ENCODE measurements around the gene KIAA1210.
A peak's percentile ranks its signal among the peaks of the same experiment; 100 is the strongest.

The KIAA1210 gene

DNA sequence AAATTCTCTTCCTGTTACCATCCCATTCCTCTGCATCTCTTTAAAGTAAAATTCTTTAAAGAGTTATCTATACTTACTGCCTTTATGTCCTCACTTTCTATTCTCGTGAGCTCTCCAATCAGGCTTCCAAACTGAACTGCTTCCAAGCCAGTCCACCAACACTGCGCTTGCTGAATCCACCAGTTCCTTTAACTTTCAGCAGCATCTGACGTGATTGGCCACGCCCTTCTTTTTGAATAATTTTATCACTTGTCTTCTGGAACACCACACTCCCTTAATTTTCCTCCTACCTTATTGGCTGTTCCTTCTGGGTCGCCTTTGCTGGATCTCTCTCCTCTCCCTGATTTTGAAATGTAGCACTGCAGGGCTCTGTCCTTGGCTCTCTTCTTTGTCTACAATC is at the start of gene KIAA1210:
TSS of gene KIAA1210 (minus strand) at position 163 of the 400 bp plus-strand sequence. CDS start 4,170 bp downstream, outside the sequence.
- DNase-seq (ENCODE audit: low read depth in 2 of 2): no peak

DNA sequence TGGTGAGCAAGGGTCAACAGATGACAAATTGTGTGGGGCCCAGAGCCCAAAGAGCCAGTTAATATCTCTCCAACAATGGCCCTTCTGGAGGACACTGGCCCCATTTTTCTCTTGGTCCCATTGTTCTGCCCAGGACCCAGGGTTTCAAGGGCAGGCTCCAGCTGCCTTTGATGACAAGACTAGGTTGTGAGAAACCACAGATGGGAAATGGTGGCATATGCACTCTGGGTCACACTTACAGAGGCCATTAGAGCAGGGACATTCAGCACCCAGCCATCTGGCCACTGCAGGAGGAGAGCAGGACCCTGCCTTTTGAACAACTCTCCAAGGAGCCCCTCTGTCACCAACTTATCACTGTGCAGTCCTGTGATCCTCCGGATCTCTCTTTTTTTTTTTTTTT is 49.7 kb upstream of the KIAA1210 start:
- DNase-seq (ENCODE audit: low read depth in 2 of 2): no peak

DNA sequence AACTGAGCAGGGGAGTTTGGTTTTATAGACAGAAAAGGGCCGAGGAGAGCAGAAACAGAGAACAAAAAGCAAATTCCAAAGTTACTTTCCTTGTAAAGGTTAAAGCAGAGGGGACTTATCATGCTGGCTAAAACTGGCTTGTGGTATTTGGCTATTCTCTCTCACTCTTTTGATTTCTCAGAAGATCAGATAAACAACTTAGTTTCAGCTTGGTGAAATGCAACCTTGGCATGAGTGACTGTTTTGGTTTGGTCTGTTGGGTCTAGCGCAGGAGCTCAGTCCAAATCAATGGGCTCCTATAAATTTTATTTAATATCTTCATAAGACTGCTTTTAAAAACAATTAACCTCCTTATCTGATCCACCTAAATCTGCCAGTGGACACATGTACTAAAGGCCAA is 47.3 kb upstream of the KIAA1210 start:
- no peak for DNase-seq (ENCODE audit: low read depth in 2 of 2)

DNA sequence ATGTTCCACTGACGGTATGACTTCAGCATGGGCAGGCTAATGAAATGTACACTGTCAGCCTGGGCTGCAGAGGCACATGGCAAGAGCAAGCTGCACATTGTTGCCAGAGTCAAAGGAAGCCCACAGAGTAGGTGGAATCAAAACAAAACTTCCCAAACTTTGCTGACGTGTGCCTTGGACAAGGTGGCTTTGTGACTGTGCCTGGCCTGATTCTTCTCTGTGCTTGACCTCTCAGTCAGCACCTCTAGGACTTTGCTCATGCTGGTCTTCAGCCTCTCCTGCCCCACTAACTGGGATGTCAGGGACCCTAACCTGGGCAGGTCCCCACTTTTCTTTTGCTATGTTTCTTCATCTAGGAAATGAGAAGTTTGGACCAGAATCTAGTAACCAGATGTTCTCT is 40.5 kb upstream of the KIAA1210 start:
- no peak for DNase-seq (ENCODE audit: low read depth in 2 of 2)

DNA sequence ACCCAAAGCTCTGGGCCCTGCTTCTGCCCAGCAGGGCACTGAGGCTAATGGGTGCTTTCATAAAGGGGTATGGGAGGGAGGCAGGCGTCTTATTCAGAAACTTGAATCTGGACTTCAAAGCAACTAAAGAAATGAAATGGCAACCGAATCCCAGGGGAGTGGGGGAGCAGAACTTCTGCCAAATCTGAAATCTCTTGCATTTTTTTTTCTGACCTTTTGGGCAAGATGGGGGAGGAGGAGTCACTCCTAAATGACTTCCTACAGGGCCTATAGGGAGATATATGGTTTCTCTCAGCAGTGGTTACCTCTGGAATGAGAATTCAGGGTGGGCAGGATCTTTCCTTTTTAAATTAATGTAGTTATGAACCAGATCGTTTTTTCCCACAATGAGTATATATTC is 30.6 kb upstream of the KIAA1210 start:
- DNase-seq (ENCODE audit: low read depth in 2 of 2): no peak

DNA sequence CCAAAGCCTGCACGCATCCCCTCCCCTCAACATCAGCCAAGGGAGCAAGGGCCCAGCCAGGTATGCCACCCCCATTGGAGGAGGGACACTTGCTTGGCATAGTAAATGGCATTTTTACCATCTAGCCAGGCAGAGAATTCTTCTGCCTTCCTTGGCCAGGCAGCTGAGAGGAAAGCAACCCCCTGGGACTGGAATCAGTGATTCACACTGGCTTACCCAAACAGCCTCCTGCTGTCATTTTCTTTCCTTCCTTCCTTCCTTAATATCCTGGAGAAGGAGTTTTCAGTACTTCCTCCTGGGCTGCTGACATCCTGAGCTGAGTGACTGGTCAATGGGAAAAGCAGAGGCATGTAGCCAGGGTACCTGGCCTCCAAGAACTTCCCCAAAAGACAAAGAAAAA is 28.6 kb upstream of the KIAA1210 start:
- DNase-seq (ENCODE audit: low read depth in 2 of 2): no peak

DNA sequence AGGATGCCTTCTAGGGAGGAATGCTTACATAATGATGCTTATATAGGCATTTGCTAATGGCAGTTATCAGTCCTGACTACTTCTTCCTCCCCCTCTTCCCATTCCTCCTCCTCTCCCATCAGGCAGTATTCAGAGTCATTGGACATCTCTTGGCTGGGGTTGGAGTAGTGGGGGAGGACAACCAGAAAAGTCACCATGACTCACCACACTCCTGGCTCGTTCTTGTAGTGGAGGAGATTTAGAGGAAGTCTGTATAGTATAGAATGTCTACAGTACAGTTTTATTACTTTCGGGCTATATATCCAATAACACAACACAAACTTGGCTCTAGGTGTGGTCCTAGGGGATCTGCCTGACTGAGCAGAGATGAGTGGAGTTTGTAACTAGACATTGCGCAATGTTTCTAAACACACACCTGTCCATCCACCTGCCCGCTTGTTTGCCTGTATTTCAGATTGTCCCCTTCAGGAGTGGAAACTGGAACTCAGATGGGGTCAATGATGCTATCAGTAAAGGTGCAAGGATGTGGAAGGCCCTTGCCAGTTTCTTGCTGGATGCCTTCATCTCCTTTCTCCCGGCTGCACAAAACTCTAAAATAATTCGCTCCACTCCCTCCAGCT is 27.9 kb upstream of the KIAA1210 start:
- DNase-seq (ENCODE audit: low read depth in 2 of 2): no peak

DNA sequence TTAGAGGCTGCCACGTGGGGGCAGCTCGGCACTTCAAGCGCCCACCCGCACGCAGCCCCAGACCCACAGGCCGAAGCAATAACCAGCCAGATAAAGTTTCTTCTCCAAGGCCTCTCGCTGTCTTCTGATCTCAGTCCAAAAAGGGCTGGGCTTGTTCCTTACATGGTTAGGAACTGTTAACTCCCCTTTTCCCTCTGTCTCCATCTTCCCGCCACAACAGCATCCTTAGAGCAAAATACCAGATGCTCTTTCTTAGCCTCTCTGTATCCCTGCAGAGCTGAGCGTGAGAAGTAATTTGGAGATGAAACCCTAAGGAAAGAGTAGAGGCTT is 23.4 kb upstream of the KIAA1210 start:
- DNase-seq (ENCODE audit: low read depth in 2 of 2): no peak

DNA sequence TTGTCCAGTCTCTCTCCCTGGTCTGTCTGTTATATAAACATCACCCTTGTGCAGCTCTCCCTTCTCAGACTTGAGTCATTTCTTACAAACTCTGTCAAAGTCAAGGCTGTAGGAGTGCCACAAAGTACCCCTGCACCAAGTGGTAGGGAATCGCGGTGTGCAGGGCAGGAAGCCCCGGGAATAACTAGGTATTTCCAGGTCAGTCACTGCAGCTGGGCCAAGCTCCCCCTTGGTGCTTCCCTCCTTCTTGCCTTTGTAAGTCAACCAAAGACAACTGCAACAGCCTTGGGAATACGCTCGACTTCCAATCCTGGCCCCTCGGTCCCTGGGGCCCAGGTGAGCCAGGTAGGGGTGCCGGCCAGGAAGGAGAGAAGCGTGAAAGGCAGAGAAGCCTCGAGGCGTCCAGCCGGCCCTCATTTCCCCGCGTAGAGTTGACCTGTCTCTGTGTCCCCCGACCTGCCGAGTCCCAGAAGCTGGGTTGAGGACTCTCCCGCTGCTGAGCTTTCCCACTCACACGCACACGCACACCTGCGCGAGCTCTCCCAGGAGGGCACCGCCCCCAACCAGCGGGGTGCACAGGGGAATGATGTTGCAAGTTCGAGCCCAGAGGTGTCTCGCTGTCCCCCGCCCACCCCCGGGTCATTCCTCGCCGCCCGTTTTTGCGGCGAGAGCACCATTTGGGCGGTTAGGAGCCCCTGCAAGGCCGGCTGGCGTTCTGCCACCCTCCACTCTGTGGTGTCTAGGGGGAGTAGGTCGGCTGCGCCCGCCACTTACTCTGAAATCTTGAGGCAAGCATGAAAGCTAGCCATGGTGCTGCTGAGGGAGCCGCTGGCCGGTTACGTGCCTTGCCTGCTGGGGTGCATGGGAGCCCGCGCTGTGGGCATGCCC is 22.8 kb upstream of the KIAA1210 start:
- no peak for DNase-seq (ENCODE audit: low read depth in 2 of 2)

DNA sequence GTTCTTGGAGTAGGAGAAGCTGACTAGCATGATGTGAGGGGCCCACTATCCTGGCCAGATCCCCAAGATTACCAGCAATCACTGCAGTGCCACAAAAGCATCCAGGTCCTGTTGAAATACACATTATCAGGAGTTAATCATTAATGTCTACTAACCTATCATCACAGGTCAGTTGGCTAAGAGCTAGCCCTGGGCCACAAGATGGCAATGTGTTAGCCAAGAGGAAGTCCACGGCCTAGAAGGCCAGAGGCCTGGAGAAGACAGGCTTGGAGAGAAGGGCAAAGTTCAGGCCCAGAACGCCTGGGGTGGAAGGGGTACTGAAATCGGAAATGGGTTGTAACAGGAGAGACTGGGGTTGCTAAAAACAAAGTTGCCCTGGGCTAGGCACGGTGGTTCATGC is 19.9 kb upstream of the KIAA1210 start:
- DNase-seq (ENCODE audit: low read depth in 2 of 2): no peak

DNA sequence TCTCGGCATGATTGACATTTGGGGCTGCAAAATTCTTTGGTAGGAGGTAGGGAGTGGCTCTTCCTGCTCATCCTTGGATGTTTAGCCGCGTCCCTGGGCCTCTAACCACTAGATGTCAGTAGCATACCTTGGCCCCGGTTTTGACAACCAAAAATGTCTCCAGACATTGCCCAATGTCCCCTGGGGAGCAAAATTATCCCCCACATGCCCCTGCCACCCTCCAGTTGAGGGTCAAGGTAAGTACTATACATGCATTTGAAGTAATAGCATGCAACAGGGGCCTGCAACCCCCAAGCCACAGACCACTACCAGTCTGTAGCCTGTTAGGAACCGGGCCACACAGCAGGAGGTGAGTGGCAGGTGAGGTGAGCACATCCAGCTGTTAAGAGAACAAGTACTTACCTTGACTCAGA is 17.6 kb upstream of the KIAA1210 start:
- DNase-seq (ENCODE audit: low read depth in 2 of 2): no peak

DNA sequence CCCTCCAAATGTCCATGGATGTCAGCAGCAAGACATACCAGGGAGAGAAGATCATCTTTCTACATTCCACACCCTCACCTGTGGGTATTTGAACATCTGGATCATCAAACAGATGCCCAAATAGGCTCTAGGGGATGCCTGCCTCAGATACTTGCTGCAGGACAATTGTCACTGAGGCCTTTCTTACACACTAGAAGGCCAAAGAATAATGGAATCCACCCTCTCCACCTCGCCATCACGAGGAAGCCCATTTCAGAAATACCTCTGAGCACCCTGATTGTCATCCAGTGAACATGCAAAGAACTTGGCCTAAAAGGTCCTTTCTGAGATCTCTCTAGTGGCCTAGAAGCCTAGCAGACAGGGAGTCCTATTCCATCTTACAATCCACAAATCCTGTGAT is 6.9 kb upstream of the KIAA1210 start:
- DNase-seq (ENCODE audit: low read depth in 2 of 2): no peak

DNA sequence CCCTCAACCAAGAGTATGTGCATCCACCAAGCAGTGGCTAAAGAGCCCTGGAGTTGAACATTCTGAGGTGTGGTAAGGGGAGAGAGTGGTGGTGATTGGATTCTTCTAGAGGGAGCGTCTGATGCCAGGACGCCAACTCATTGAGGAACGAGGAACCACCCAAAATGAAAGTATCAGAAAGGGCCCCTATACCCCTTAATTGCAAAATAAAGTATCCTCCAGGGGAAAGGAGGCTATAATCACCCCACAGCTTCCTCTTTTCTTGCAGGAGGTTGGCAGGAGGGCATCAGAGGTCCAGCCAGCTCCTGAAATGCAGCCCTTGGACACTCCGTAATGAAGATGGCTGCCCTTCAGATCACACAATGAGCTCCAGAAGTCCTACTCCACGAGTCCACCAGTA is 5.3 kb upstream of the KIAA1210 start:
- no peak for DNase-seq (ENCODE audit: low read depth in 2 of 2)

DNA sequence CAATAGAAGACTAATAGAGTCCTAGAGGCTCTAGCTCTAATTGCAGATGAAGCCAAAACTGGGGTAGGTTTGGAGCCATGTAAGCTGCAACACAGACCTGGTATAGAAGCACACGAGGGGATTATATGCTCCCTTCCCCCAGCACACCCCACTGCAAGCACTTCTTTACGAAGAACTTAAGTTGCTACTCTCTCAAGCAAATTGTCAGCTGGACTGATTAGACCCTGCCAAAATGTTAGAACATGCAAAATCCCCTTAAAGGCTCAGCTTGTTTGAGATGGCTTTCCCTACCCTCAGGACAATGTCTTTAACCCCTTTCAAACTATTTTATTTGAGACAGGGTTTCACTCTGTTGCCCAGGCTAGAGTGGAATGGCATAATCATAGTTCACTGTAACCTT is 4.7 kb upstream of the KIAA1210 start:
- no peak for DNase-seq (ENCODE audit: low read depth in 2 of 2)

DNA sequence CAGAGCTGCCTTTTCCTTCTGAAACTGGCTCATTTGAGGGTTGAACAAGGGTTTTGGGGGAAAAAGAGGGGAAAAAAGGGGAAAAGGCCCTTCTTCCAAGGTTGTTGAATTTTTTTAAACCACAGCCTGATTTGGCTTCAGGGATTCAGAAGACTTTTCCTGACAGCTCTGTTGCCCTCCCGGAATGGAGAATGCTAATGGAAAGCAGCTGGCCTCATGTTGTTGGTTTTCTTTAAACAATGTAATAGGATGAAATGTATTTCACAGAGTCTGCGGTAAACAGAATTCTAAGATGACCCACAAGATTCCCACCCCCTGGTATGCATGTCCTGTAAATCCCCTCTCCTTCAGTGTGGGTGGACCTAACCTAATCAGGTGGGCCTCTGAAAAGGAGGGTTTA is 3.3 kb upstream of the KIAA1210 start:
- no peak for DNase-seq (ENCODE audit: low read depth in 2 of 2)

DNA sequence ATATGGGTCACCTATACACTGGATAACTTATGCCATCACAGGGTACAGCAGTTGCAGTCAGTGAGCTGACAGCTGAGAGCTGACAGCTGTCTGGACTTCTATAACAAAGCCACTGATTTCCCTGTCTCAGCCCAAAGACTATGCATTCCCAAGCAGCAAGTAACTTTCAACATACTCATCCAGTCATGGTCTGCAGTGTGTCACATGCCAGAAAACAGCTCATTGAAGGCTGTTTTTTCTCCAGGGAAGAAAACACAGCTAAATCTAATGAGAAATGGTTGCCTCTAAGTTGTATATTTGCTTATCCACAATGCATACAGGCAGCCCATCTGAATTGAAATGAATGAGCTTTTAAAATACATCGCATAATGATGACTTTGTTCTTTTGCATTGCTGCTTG is 6.3 kb downstream of the KIAA1210 start:
- DNase-seq (ENCODE audit: low read depth in 2 of 2): no peak

DNA sequence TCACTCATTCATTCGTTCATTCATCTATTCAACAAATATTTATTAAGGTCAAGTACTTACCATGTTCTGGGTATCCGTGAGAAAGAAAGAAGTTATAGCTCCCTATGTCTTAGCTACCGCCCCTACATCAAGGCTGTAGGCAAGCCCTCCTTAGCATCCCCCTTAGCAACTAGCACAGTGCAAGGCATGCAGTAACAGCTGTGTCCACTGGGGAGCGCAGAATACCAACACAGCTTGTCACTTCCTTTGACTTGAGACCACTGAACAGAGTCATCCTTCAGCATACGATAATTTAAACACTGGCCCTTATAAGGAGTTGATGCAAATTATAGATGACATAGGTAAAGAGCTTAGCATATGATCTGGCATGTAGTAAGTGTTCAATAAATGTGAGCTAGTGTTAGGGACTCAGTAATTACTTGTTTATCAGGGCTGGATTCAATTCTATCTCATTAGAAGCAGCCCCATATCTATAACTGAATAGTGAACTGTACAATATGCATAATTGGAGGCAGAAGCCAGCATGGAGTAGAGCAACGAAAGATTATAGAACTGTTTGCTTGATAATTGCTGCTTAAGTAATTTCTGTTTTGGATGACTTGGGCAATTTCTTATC is 8.7 kb downstream of the KIAA1210 start:
- peak; percentile 0 to 31 for DNase-seq (ENCODE audit: low read depth in 2 of 2)

DNA sequence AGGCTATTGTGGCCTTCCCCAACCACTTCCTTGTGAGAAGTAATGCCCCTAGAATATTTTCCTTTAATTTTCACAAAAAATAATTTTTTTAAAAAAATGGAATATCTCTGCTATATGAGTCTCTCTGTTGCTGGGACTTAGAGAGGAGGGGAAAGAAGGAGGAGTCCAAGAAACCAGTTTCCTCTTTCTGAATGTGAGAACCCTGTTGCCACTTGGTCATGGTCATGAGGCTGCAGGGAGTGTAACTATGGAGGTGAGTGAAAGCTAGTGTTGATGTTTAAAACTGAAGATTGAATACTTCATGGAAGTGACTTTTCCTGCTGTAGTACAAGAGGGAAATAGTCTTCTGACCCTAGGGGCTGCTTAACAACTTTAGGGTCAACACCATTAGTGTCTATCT is 20.4 kb downstream of the KIAA1210 start:
- no peak for DNase-seq (ENCODE audit: low read depth in 2 of 2)

DNA sequence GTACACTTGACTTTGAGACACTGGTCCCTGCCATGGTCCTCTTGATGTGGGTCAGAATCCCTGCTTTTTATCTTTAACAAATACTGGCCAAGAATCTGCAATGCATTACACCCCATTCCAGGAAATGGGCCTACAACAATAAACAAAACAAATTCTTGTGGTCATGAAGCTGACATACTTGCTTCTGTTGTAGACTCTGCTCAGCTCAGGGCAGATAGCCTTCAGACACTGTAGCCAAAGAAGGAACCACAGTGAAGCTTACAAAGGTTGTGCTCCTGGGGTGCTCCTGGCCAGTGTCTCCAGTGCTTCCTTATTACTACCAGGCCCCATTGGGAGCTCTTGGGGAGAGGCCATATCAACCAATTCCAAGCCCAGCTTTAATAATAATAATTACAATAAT is 21.8 kb downstream of the KIAA1210 start:
- no peak for DNase-seq (ENCODE audit: low read depth in 2 of 2)

DNA sequence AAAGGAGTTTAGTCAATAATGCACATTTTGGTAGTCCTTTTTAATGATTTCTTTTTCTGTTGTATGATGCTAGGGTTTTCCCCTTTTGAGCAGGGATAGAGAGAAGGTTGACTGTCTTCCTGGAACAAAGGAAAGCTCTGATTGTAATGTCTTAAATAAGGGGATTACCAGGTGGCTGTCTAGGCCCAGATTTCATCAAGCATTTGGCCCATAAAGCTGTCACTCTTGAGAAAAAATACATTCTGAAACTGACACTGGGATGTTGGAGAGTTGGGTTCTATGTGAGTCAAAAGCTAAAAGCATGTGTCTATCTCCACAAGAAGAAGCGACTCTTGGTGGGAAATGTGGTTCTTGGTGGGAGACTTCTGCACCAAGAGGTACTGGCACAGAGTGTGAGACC is 26.4 kb downstream of the KIAA1210 start:
- DNase-seq (ENCODE audit: low read depth in 2 of 2): no peak

DNA sequence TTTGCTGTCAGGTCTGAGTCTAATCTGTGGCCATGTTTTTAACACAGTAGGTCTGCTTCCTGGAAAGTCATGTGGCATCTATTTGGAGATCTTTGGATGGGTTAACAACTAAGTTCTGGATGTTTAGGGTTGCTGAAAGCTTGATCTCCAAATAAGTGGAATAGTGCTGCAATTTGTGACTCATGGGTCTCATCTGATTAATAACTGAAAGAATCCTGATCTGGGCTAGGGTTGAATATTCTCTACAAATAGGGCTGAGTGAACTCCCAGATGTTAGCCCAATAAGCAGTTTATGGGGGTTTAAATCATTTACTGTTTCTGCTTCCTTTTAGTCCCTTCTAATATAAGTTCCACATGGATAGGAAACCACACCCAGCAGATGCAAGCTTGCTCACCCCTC is 31.7 kb downstream of the KIAA1210 start:
- DNase-seq (ENCODE audit: low read depth in 2 of 2): no peak

DNA sequence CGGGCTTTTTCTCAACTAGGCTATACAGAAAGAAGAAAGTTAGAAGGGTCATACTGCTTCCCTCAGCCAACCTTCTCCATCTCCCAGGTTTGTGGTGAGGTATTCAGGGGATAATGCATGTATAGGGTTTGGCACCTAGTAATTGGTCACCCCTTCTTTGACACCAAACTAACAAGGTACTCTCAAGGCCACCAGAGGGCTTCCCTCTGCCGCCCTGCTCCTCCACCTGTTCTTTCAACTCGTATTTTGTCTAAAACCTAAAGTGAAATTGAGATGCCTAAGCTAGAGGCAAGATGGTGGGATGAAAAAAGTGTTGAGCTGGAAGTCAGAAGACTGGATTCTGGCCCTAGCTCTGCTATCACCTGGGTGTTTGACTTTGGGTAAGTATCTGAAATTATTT is 32.8 kb downstream of the KIAA1210 start:
- DNase-seq (ENCODE audit: low read depth in 2 of 2): no peak
